HepG2 (cell line): ENCODE data around the gene LRIG1. TPM values are rescaled to one million over a fixed set of nuclear protein-coding genes. Genes with fewer than 3 reads are reported as not detected.

Experiments
- CHD4 ChIP-seq: fragments of 200-600 bp; sonication (generic); IDR thresholded peaks from 2 replicates; pipeline ENCODE4 v1.7.0; 2017; ENCODE audit warnings: mild to moderate bottlenecking, low read length, borderline replicate concordance
- HNF4A ChIP-seq: sonication (generic); formaldehyde crosslinking; IDR thresholded peaks from 2 replicates; pipeline ENCODE4 v1.4.0; 2020; ENCODE audit warnings: missing genetic modification reagents
- HNRNPK ChIP-seq: fragments of 200-400 bp; formaldehyde crosslinking; IDR thresholded peaks from 2 replicates; pipeline ENCODE4 v1.6.1; 2018; ENCODE audit warnings: low read length, low read depth, moderate library complexity, mild to moderate bottlenecking; ENCODE audit not compliant: poor library complexity, severe bottlenecking
- MLLT10 ChIP-seq: sonication (generic); formaldehyde crosslinking; IDR thresholded peaks from 2 replicates; pipeline ENCODE4 v1.4.0; 2020; ENCODE audit warnings: missing genetic modification reagents
- MTA1 ChIP-seq: sonication (generic); formaldehyde crosslinking; IDR thresholded peaks from 2 replicates; pipeline ENCODE4 v1.4.0; 2020; ENCODE audit warnings: missing genetic modification reagents, mild to moderate bottlenecking, borderline replicate concordance
- NR1H2 ChIP-seq: sonication (generic); formaldehyde crosslinking; IDR thresholded peaks from 2 replicates; pipeline ENCODE4 v1.8.1; 2022; ENCODE audit warnings: low read depth, missing genetic modification reagents, borderline replicate concordance
- RXRB ChIP-seq: IDR thresholded peaks from 2 replicates; pipeline ENCODE4 v1.6.1; 2016; ENCODE audit warnings: borderline replicate concordance, missing genetic modification reagents, missing compliant biosample characterization
- SRSF4 ChIP-seq: fragments of 200-400 bp; formaldehyde crosslinking; IDR thresholded peaks from one replicate; pipeline ENCODE4 v1.6.1; 2018; ENCODE audit warnings: mild to moderate bottlenecking, low read depth, low read length, moderate library complexity; ENCODE audit not compliant: poor library complexity, severe bottlenecking
- ZMYM3 ChIP-seq: sonication (generic); formaldehyde crosslinking; IDR thresholded peaks from 2 replicates; pipeline ENCODE4 v1.5.1; 2020; ENCODE audit warnings: mild to moderate bottlenecking, missing genetic modification reagents
- polyA plus RNA-seq, 8 experiments: library from polyadenylated mRNA; depleted of rRNA in 3 of 8; stranded (reverse) in 7 of 8; unstranded in 1 of 8; fragments of >200 nt; fragmentation: Illumina TruSeq in 4 of 8; extraction: Trizol in 4 of 8; gene quantifications; 2 replicates each; pipeline versions ENCODE4 v1.2.1 to v1.2.3, GENCODE V29; 2011 to 2016; ENCODE audit warnings: low read depth in 4 of 8, missing spikeins in 1 of 8, mixed read lengths in 1 of 8; ENCODE audit not compliant: insufficient read depth in 1 of 8
- total RNA-seq, 5 experiments: library from RNA; depleted of rRNA; stranded (reverse); fragments of >200 nt; fragmentation: Illumina TruSeq; extraction: Trizol; gene quantifications; 2 replicates each; pipeline ENCODE4 v1.2.3, GENCODE V29; 2016; ENCODE audit warnings: low read depth in 1 of 5
- TF ChIP-seq, protein P1 (sequence below): IDR thresholded peaks from 2 replicates; pipeline ENCODE4 v1.6.1; 2016; ENCODE audit warnings: low read depth, missing genetic modification reagents, missing compliant biosample characterization
- TF ChIP-seq, protein P2 (sequence below): sonication (generic); formaldehyde crosslinking; IDR thresholded peaks from 2 replicates; pipeline ENCODE4 v1.4.0; 2020; ENCODE audit warnings: missing genetic modification reagents
- TF ChIP-seq, protein P3 (sequence below): sonication (generic); formaldehyde crosslinking; IDR thresholded peaks from 2 replicates; pipeline ENCODE4 v1.4.0; 2020; ENCODE audit warnings: low read depth, missing genetic modification reagents

The LRIG1 gene
- total and polyA plus RNA-seq, 2 of the 13 experiments (the other 11 are each of a cell fraction or from before 2014, with no cell fraction given), result 17.8 to 24.8 TPM

DNA sequence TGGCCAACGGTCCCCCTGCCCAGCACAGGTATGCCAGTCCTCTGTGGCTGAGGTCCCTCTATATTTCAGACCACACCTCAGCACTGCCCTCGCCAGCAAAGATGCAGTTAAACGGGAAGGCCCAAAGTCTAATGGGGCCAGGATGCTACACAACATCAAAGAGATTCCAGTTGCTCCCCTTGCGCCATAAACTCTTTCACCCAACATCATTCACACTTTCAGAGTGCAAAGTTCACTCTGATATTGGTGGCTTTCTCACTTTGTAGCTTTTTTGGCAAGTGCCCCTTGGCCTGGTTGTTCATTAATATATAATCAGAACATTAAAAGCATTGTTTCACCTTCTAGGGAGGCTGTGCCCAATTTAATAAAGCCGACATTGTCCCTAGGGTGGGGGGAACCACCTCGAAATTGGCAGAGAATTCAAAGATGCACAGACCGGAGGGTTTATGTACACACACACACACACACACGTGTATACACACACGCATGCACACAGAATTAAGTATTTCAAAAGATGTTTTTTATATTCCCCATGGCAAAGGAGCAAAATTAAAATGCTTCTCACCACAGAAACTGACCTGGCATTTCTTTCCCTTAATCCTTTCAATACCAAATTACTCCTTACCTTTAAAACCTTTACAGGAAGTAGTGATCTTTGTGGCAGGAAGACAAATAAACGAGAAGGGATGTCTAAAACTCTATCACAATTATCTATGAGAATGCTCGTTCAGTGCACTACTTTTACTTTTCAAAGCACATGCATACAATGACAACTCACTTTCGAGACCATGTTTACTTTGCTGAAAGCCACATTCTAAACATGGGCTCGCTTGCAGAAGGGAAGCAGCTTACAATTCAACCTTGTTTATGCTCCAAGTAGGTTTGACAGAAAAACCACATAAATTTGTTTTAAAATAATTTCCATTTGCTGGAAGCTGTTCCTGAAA lies 19.5 kb downstream of the LRIG1 start (continued):
- TF ChIP-seq, protein P1, sequence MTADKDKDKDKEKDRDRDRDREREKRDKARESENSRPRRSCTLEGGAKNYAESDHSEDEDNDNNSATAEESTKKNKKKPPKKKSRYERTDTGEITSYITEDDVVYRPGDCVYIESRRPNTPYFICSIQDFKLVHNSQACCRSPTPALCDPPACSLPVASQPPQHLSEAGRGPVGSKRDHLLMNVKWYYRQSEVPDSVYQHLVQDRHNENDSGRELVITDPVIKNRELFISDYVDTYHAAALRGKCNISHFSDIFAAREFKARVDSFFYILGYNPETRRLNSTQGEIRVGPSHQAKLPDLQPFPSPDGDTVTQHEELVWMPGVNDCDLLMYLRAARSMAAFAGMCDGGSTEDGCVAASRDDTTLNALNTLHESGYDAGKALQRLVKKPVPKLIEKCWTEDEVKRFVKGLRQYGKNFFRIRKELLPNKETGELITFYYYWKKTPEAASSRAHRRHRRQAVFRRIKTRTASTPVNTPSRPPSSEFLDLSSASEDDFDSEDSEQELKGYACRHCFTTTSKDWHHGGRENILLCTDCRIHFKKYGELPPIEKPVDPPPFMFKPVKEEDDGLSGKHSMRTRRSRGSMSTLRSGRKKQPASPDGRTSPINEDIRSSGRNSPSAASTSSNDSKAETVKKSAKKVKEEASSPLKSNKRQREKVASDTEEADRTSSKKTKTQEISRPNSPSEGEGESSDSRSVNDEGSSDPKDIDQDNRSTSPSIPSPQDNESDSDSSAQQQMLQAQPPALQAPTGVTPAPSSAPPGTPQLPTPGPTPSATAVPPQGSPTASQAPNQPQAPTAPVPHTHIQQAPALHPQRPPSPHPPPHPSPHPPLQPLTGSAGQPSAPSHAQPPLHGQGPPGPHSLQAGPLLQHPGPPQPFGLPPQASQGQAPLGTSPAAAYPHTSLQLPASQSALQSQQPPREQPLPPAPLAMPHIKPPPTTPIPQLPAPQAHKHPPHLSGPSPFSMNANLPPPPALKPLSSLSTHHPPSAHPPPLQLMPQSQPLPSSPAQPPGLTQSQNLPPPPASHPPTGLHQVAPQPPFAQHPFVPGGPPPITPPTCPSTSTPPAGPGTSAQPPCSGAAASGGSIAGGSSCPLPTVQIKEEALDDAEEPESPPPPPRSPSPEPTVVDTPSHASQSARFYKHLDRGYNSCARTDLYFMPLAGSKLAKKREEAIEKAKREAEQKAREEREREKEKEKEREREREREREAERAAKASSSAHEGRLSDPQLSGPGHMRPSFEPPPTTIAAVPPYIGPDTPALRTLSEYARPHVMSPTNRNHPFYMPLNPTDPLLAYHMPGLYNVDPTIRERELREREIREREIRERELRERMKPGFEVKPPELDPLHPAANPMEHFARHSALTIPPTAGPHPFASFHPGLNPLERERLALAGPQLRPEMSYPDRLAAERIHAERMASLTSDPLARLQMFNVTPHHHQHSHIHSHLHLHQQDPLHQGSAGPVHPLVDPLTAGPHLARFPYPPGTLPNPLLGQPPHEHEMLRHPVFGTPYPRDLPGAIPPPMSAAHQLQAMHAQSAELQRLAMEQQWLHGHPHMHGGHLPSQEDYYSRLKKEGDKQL (CRISPR knock-in tag), result peak; percentile 99
- TF ChIP-seq ZMYM3 (peak; percentile 84), RXRB (CRISPR knock-in tag) (peak; percentile 95), HNRNPK (no peak), SRSF4 (no peak), HNF4A (CRISPR knock-in tag) (peak; percentile 100), MLLT10 (CRISPR knock-in tag) (no peak), CHD4 (peak; percentile 81; the same call in 1 of the 2 replicates), NR1H2 (CRISPR knock-in tag) (no peak), MTA1 (CRISPR knock-in tag) (peak; percentile 71; the same call in 1 of the 2 replicates)
- TF ChIP-seq, protein P2, sequence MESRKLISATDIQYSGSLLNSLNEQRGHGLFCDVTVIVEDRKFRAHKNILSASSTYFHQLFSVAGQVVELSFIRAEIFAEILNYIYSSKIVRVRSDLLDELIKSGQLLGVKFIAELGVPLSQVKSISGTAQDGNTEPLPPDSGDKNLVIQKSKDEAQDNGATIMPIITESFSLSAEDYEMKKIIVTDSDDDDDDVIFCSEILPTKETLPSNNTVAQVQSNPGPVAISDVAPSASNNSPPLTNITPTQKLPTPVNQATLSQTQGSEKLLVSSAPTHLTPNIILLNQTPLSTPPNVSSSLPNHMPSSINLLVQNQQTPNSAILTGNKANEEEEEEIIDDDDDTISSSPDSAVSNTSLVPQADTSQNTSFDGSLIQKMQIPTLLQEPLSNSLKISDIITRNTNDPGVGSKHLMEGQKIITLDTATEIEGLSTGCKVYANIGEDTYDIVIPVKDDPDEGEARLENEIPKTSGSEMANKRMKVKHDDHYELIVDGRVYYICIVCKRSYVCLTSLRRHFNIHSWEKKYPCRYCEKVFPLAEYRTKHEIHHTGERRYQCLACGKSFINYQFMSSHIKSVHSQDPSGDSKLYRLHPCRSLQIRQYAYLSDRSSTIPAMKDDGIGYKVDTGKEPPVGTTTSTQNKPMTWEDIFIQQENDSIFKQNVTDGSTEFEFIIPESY (CRISPR knock-in tag), result peak; percentile 71
- TF ChIP-seq, protein P3, sequence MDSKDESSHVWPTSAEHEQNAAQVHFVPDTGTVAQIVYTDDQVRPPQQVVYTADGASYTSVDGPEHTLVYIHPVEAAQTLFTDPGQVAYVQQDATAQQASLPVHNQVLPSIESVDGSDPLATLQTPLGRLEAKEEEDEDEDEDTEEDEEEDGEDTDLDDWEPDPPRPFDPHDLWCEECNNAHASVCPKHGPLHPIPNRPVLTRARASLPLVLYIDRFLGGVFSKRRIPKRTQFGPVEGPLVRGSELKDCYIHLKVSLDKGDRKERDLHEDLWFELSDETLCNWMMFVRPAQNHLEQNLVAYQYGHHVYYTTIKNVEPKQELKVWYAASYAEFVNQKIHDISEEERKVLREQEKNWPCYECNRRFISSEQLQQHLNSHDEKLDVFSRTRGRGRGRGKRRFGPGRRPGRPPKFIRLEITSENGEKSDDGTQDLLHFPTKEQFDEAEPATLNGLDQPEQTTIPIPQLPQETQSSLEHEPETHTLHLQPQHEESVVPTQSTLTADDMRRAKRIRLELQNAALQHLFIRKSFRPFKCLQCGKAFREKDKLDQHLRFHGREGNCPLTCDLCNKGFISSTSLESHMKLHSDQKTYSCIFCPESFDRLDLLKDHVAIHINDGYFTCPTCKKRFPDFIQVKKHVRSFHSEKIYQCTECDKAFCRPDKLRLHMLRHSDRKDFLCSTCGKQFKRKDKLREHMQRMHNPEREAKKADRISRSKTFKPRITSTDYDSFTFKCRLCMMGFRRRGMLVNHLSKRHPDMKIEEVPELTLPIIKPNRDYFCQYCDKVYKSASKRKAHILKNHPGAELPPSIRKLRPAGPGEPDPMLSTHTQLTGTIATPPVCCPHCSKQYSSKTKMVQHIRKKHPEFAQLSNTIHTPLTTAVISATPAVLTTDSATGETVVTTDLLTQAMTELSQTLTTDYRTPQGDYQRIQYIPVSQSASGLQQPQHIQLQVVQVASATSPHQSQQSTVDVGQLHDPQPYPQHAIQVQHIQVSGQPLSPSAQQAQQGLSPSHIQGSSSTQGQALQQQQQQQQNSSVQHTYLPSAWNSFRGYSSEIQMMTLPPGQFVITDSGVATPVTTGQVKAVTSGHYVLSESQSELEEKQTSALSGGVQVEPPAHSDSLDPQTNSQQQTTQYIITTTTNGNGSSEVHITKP, result peak; percentile 87
